Common myeloid progenitor, CD34-positive (primary cell): ENCODE data around the gene SGSH.

Source experiments
- CTCF ChIA-PET: fragments of 350-600 bp; sonication (Branson Sonifier 250); formaldehyde crosslinking; loops from one replicate; lab custom pipeline; 2021; ENCODE audit warnings: antibody characterized with exemption; lab: Charles Lee
- POLR2A ChIA-PET: fragments of 350-600 bp; sonication (Branson Sonifier 250); formaldehyde crosslinking; loops from one replicate; lab custom pipeline; 2021; ENCODE audit warnings: antibody characterized with exemption; lab: Charles Lee
- DNase-seq, 3 donors: peaks; one replicate each; pipeline versions ENCODE4 v3.0.0 to v3.0.0-alpha.2; 2013
- H3K27ac ChIP-seq, 2 experiments: 1 replicate in 1 of 2; 2 replicates in 1 of 2; pipeline ENCODE4 v1.7.0; 2013; ENCODE audit warnings: inconsistent platforms in 2 of 2, low read length in 2 of 2, mild to moderate bottlenecking in 2 of 2, low read depth in 1 of 2, moderate library complexity in 1 of 2; ENCODE audit not compliant: severe bottlenecking in 2 of 2, insufficient read depth in 1 of 2, poor library complexity in 1 of 2
- H3K27me3 ChIP-seq, 5 experiments: replicated peaks in 2 of 5; 1 replicate in 3 of 5; 2 replicates in 2 of 5; pipeline versions ENCODE4 v1.6.1 to v1.7.0; 2013; ENCODE audit warnings: low read length in 4 of 5, mild to moderate bottlenecking in 2 of 5, moderate library complexity in 2 of 5, inconsistent platforms in 1 of 5; ENCODE audit not compliant: insufficient read depth in 5 of 5, control insufficient read depth in 4 of 5
- H3K36me3 ChIP-seq, 4 experiments: 1 replicate in 2 of 4; 2 replicates in 2 of 4; pipeline versions ENCODE4 v1.6.1 to v1.7.0; 2013; ENCODE audit warnings: low read length in 3 of 4, control low read depth in 1 of 4, mild to moderate bottlenecking in 1 of 4; ENCODE audit not compliant: control insufficient read depth in 4 of 4, insufficient read depth in 4 of 4
- H3K4me1 ChIP-seq, 4 experiments: 1 replicate in 3 of 4; 2 replicates in 1 of 4; pipeline versions ENCODE4 v1.6.1 to v1.7.1; 2013; ENCODE audit warnings: low read length in 3 of 4, mild to moderate bottlenecking in 3 of 4, control low read depth in 1 of 4, inconsistent platforms in 1 of 4, moderate library complexity in 1 of 4; ENCODE audit not compliant: control insufficient read depth in 4 of 4, insufficient read depth in 4 of 4; ENCODE audit errors: control extremely low read depth in 1 of 4
- H3K4me3 ChIP-seq, 7 experiments: 1 replicate in 4 of 7; 2 replicates in 3 of 7; pipeline versions ENCODE4 v1.5.1 to v1.7.0; 2013; ENCODE audit warnings: mild to moderate bottlenecking in 7 of 7, low read length in 6 of 7, moderate library complexity in 6 of 7, inconsistent platforms in 2 of 7, low read depth in 2 of 7, control low read depth in 1 of 7; ENCODE audit not compliant: insufficient read depth in 4 of 7, control insufficient read depth in 1 of 7; ENCODE audit errors: extremely low read depth in 1 of 7
- H3K9me3 ChIP-seq, 5 experiments: 1 replicate in 4 of 5; 2 replicates in 1 of 5; pipeline versions ENCODE4 v1.6.1 to v1.7.1; 2013; ENCODE audit warnings: low read length in 4 of 5, mild to moderate bottlenecking in 2 of 5, inconsistent platforms in 1 of 5, low read depth in 1 of 5, moderate library complexity in 1 of 5; ENCODE audit not compliant: control insufficient read depth in 4 of 5, insufficient read depth in 2 of 5; ENCODE audit errors: control extremely low read depth in 1 of 5
- WGBS: methylation state at CpG from one replicate; pipeline ENCODE4 v1.1.5; 2013; ENCODE audit not compliant: insufficient coverage; 5-methylcytosine and 5-hydroxymethylcytosine counted together

Gene SGSH

DNA sequence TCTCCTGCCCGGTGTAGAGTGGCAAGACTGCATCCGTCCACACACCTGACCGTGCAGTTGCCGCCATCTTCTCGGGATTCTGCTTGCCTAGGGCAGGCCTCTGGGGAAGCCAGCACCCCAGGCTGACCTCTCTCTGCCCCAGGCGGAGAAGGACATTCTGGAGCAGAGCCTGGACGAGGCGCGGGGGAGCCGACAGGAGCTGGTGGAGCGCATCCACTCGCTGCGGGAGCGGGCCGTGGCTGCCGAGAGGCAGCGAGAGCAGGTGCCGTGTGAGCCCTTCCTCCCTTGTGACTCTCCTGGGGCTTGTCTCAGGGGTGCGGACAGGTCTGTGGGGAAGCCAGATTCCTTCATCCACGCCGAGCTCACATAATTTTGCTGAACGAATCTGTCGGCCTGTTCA is 30.5 kb downstream of the SGSH start:
- H3K27ac ChIP-seq: no peak overlapping the region
- DNase-seq: no peak
- ChIA-PET POLR2A (no interaction called here), CTCF (interaction anchor here (1.1 kb wide), 1 partner anchor 13 kb away, joined by 3 read pairs; no protein-coding TSS in a partner anchor)
- H3K27me3 ChIP-seq: peaks cover 0 to 8% (median 3%) of the 10 kb centered on the region in 5 experiments
- H3K36me3 ChIP-seq: no peaks in the 10 kb centered on the region
- no peaks in the 10 kb centered on the region for H3K9me3 ChIP-seq
- peaks cover 0 to 9% (median 2%) of the 10 kb centered on the region in 4 experiments for H3K4me1 ChIP-seq
- WGBS: 95% methylated on average over 12 of the region's 23 CpGs
- H3K4me3 ChIP-seq: no peak overlapping the region

DNA sequence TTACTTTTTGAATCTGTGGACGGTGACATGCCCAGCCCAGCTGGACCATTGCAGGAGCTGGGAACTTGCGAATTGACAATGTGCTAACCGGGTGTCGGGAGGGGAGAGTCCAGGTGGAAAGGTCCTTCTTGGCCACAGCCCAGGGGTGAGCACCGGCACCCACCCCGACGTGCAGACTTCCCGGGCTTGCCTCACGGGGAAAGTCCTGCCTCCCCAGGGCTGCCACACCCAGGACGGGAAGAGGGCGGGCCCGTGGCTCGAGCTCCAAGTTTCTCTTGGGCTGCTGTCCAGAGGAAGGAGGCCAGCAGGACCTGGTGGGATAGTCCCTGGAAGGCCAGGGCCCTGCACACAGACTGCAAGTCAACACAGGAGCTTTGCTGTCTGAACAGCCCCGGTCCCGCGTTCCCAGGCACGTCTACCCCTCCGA is 32.6 kb downstream of the SGSH start:
- Histone ChIP-seq H3K36me3 (no peaks in the 10 kb centered on the region), H3K27me3 (peaks cover 0 to 6% (median 0%) of the 10 kb centered on the region in 5 experiments), H3K9me3 (no peaks in the 10 kb centered on the region), H3K4me3 (no peak overlapping the region), H3K27ac (no peak overlapping the region), H3K4me1 (peaks cover 0 to 9% (median 2%) of the 10 kb centered on the region in 4 experiments)
- POLR2A ChIA-PET: no interaction called here
- CTCF ChIA-PET: interaction anchor here (0.8 kb wide), 1 partner anchor 11 kb away, joined by 3 read pairs; no protein-coding TSS in a partner anchor
- WGBS: 100% methylated on average over 4 of the region's 18 CpGs
- no peak for DNase-seq

DNA sequence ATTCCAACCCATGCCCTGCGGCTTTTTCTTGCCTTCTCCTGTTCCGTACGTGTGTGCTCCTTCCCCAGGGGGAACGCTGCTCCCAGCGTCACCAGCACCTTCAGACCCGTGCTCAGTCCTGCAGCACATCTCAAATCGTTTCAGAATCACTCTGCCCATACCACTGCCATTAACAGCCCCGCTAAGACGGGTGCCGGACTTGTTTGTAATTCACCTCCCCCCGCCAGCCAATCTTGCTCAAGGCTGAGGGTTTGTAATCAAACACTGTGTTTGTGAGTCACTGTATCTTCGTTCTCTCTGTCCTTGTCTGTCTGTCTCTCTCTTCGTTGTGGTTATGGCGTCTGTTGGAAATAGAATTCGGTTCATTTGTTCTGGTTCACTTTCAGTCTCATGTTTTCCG is 33.0 kb downstream of the SGSH start:
- POLR2A ChIA-PET: no interaction called here

DNA sequence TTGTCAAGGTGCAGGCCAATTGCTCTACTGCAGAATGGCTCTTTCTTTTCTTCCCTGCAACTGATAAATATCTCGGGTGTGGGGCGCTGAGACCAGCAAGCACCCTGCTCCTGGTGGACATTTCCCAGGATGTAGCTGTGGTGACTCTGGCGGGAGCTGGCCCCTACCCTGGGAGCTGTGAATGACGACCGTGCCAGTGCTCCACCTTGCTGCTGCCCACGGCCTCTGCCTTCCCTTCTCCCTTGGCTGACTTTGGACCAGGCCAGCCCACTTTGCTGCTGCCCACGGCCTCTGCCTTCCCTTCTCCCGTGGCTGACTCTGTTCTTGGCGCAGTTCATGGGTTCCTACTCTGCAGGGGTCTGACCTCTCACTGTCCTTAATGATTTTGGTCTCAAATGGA is 34.2 kb downstream of the SGSH start:
- H3K36me3 ChIP-seq: no peaks in the 10 kb centered on the region
- CTCF ChIA-PET: interaction anchor here (1.0 kb wide), 1 partner anchor 9 kb away, joined by 3 read pairs; no protein-coding TSS in a partner anchor
- DNase-seq: no peak
- H3K4me3 ChIP-seq: no peak overlapping the region
- no peaks in the 10 kb centered on the region for H3K4me1 ChIP-seq
- no peaks in the 10 kb centered on the region for H3K9me3 ChIP-seq
- no peak overlapping the region for H3K27ac ChIP-seq
- H3K27me3 ChIP-seq: no peaks in the 10 kb centered on the region
- POLR2A ChIA-PET: interaction anchor here (0.7 kb wide), 1 partner anchor 471 kb away, joined by 3 read pairs; no protein-coding TSS in a partner anchor
- 98% methylated on average over 9 of the region's 9 CpGs for WGBS

More for the DNA sequence above, 33.0 kb downstream of the SGSH start:
- peaks cover 0 to 7% (median 2%) of the 10 kb centered on the region in 4 experiments for H3K4me1 ChIP-seq
- CTCF ChIA-PET: interaction anchor here (0.8 to 1.0 kb wide), 2 partner anchors 8 to 12 kb away, joined by 3 read pairs; no protein-coding TSS in a partner anchor
- peaks cover 0 to 3% (median 0%) of the 10 kb centered on the region in 5 experiments for H3K27me3 ChIP-seq
- DNase-seq: no peak
- H3K36me3 ChIP-seq: no peaks in the 10 kb centered on the region
- H3K9me3 ChIP-seq: no peaks in the 10 kb centered on the region
- H3K27ac ChIP-seq: no peak overlapping the region
- WGBS: 98% methylated on average over 15 of the region's 16 CpGs
- no peak overlapping the region for H3K4me3 ChIP-seq

DNA sequence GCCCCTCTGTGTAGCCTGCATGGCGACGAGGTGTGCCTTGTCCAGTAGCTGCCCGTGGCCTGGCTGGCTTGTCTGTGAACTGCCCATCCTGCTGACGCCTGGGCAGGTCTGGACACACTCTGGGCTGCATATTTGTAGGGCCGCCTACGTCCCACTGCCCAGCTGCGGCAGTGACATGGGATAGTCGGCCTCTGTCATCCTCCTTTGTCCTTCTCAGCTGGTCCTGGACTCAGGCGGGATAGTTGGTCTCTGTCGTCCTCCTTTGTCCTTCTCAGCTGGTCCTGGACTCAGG is 35.8 kb downstream of the SGSH start:
- Histone ChIP-seq H3K36me3 (no peaks in the 10 kb centered on the region), H3K4me1 (no peaks in the 10 kb centered on the region), H3K9me3 (no peaks in the 10 kb centered on the region), H3K27ac (no peak overlapping the region), H3K4me3 (no peak overlapping the region), H3K27me3 (peaks cover 0 to 9% (median 0%) of the 10 kb centered on the region in 5 experiments)
- 95% methylated on average over 7 of the region's 10 CpGs for WGBS
- ChIA-PET CTCF (interaction anchor here (1.6 kb wide), 1 partner anchor 11 kb away, joined by 6 read pairs; no protein-coding TSS in a partner anchor), POLR2A (no interaction called here)
- no peak for DNase-seq

DNA sequence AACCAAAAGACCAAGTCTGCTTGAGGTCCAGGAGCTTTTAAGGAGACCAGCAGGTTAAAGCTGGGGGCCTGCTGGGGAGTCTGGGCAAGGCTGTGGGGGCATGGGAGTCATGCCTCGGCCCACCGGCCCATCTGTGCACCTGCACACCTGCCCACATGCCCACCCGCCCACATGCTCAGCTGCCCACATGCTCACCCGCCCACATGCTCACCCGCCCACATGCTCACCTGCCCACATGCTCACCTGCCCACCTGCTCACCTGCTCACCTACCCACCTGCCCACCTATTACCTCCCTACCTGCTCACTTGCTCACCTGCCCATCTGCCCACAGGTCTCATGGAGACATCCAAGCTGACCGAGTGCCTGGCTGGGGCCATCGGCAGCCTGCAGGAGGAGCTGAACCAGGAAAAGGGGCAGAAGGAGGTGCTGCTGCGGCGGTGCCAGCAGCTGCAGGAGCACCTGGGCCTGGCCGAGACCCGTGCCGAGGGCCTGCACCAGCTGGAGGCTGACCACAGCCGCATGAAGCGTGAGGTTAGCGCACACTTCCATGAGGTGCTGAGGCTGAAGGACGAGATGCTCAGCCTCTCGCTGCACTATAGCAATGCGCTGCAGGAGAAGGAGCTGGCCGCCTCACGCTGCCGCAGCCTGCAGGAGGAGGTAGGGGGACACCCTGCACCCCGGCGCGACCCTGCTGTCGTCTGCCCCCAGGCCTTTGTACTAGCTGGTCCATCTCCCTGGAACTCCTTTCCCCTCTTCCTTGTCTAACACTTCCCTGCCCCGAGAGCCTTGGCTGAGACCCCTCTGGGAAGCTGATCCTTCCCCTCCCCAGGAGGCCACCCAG is 36.3 kb downstream of the SGSH start:
- H3K27ac ChIP-seq: no peak overlapping the region
- no peaks in the 10 kb centered on the region for H3K9me3 ChIP-seq
- H3K27me3 ChIP-seq: peaks cover 0 to 10% (median 0%) of the 10 kb centered on the region in 5 experiments
- CTCF ChIA-PET: interaction anchor here (1.6 kb wide), 1 partner anchor 11 kb away, joined by 6 read pairs; no protein-coding TSS in a partner anchor
- POLR2A ChIA-PET: no interaction called here
- DNase-seq: no peak
- no peaks in the 10 kb centered on the region for H3K36me3 ChIP-seq
- no peak overlapping the region for H3K4me3 ChIP-seq
- WGBS: 97% methylated on average over 17 of the region's 26 CpGs
- no peaks in the 10 kb centered on the region for H3K4me1 ChIP-seq

- peaks cover 0 to 14% (median 2%) of the 10 kb centered on the region in 5 experiments for H3K27me3 ChIP-seq
- 95% methylated on average over 8 of the region's 12 CpGs for WGBS
- DNase-seq: no peak
- H3K9me3 ChIP-seq: no peaks in the 10 kb centered on the region
- no peak overlapping the region for H3K27ac ChIP-seq
- H3K4me3 ChIP-seq: no peak overlapping the region
- ChIA-PET POLR2A (interaction anchor here (0.5 kb wide), 1 partner anchor 16 kb away, joined by 3 read pairs; no protein-coding TSS in a partner anchor), CTCF (no interaction called here)
- H3K36me3 ChIP-seq: no peaks in the 10 kb centered on the region
- H3K4me1 ChIP-seq: no peaks in the 10 kb centered on the region
Observed at GRCh38 chr17:80182845-80183223, 37.3 kb downstream of the SGSH start.
